ENCODE results near the gene MDH1. TPM values are rescaled to one million over a fixed set of nuclear protein-coding genes. Genes with fewer than 3 reads are reported as not detected.
"Not testable (repeated sequence)": the region's sequence is repeated elsewhere in the genome, so short reads cannot be mapped to it uniquely, and the experiment has no call there.

Gene MDH1
- polyA plus RNA-seq (ENCODE audit: insufficient read length) = 431 TPM
- long read RNA-seq, donor 1, transcript MDH1-201 (9 exons, 1,650 nt) = major isoform, 132 of 319 reads
- long read RNA-seq, donor 1, transcript MDH1-214 (2 exons, 552 nt) = minor isoform, 8 of 319 reads
- long read RNA-seq, donor 1, transcript MDH1-213 (4 exons, 893 nt) = minor isoform, 17 of 319 reads
- long read RNA-seq, donor 1, partial matches to known transcripts = 160 of 319 reads
- long read RNA-seq, donor 1, other reads (novel, unspliced or antisense) = 0 of 319 reads
- long read RNA-seq, donor 2, transcript MDH1-201 (9 exons, 1,650 nt) = major isoform, 134 of 238 reads
- long read RNA-seq, donor 2, transcript MDH1-214 (2 exons, 552 nt) = minor isoform, 6 of 238 reads
- long read RNA-seq, donor 2, transcript MDH1-213 (4 exons, 893 nt) = minor isoform, 10 of 238 reads
- long read RNA-seq, donor 2, partial matches to known transcripts = 87 of 238 reads
- long read RNA-seq, donor 2, other reads (novel, unspliced or antisense) = 0 of 238 reads
- long read RNA-seq, donor 3, transcript MDH1-213 (4 exons, 893 nt) = minor isoform, 7 of 220 reads
- long read RNA-seq, donor 3, transcript MDH1-201 (9 exons, 1,650 nt) = major isoform, 114 of 220 reads
- long read RNA-seq, donor 3, partial matches to known transcripts = 91 of 220 reads
- long read RNA-seq, donor 3, other reads (novel, unspliced or antisense) = 5 of 220 reads
- long read RNA-seq, donor 4, transcript MDH1-213 (4 exons, 893 nt) = major isoform, 6 of 52 reads
- long read RNA-seq, donor 4, partial matches to known transcripts = 38 of 52 reads
- long read RNA-seq, donor 4, other reads (novel, unspliced or antisense) = 0 of 52 reads
- long read RNA-seq, donor 5, transcript MDH1-201 (9 exons, 1,650 nt) = major isoform, 281 of 533 reads
- long read RNA-seq, donor 5, transcript MDH1-213 (4 exons, 893 nt) = minor isoform, 14 of 533 reads
- long read RNA-seq, donor 5, transcript MDH1-214 (2 exons, 552 nt) = minor isoform, 9 of 533 reads
- long read RNA-seq, donor 5, partial matches to known transcripts = 213 of 533 reads
- long read RNA-seq, donor 5, other reads (novel, unspliced or antisense) = 8 of 533 reads
- long read RNA-seq, donor 6, transcript MDH1-214 (2 exons, 552 nt) = minor isoform, 9 of 282 reads
- long read RNA-seq, donor 6, transcript MDH1-201 (9 exons, 1,650 nt) = major isoform, 97 of 282 reads
- long read RNA-seq, donor 6, transcript MDH1-213 (4 exons, 893 nt) = minor isoform, 11 of 282 reads
- long read RNA-seq, donor 6, partial matches to known transcripts = 156 of 282 reads
- long read RNA-seq, donor 6, other reads (novel, unspliced or antisense) = 5 of 282 reads
- long read RNA-seq, donor 7, transcript MDH1-213 (4 exons, 893 nt) = minor isoform, 14 of 364 reads
- long read RNA-seq, donor 7, transcript MDH1-214 (2 exons, 552 nt) = minor isoform, 10 of 364 reads
- long read RNA-seq, donor 7, transcript MDH1-201 (9 exons, 1,650 nt) = major isoform, 183 of 364 reads
- long read RNA-seq, donor 7, partial matches to known transcripts = 155 of 364 reads
- long read RNA-seq, donor 7, other reads (novel, unspliced or antisense) = 0 of 364 reads
- long read RNA-seq, donor 8, transcript MDH1-214 (2 exons, 552 nt) = minor isoform, 7 of 97 reads
- long read RNA-seq, donor 8, transcript MDH1-201 (9 exons, 1,650 nt) = major isoform, 47 of 97 reads
- long read RNA-seq, donor 8, partial matches to known transcripts = 38 of 97 reads
- long read RNA-seq, donor 8, other reads (novel, unspliced or antisense) = 0 of 97 reads

DNA sequence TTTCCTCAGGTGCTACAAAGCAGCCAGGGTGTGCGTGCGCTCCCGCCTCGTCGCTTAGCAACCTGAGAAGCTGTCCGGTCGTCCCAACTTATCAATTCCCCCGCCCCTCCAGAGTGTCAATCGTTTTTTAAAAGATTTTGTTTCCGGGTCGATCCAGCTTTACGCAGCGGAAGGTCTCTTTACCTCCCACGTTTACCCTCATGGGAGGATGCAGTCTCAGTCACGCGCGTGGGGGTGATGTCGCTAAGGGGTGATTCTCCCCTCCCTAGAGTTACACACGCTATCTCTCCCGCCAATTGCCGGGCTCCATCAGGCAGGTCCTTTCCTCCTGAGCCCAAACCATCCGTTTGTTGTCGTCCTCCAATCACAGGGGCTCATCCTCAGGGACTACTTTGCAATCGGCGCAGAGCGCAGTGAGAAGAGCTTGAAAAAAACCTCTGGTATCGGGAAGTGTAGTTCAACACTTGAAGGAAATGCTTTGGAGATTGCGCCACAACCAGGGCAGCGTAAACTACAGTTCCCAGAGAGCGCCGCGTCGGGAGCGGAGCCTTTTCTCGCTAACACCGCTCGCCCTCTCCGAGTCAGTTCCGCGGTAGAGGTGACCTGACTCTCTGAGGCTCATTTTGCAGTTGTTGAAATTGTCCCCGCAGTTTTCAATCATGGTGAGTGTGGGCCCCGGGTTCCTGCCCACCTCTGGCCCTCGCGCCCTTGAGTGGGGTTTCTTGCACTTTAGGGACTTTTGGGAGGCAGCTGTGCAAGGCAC is at the start of gene MDH1, which contains the start of gene WDPCP:
Gene MDH1, plus strand, starts transcription at position 579 of the 763 bp plus-strand sequence. Its CDS starts 81 bp downstream, at position 660.
Gene WDPCP, minus strand, starts transcription at position 93 of the 763 bp plus-strand sequence. CDS start 206 bp downstream, outside the sequence.
- peak; percentile 97 for DNase-seq

DNA sequence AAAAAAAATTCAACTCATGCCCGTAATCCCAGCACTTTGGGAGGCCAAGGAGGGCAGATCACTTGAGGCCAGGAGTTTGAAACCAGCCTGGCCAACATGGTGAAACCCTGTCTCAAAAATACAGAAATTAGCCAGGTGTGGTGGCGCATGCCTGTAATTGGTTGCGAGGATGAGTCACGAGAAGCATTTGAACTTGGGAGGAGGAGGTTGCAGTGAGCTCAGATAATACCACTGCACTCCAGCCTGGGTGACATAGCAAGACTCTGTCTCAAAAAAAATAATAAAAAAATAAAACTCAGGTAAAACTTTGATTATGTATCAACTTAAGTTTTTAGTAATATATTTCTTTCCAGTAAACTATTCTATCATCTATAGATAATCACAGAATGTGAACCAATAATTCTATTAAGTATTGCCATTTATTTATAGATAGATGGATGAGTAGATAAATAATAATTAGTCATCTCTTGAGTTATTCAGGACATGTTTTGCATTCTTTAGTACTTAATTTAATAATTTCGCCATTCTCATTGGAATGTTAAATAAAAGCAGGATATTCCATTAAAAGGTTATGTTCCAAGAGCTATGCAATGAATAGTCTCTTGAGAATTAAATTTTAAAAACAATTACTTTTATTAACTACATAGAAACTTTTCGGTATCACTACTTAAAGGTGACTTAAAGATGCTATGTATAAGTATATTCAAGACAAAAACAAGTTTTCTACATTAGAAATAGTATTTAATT is 49.2 kb upstream of the MDH1 start:
- no peak for DNase-seq

DNA sequence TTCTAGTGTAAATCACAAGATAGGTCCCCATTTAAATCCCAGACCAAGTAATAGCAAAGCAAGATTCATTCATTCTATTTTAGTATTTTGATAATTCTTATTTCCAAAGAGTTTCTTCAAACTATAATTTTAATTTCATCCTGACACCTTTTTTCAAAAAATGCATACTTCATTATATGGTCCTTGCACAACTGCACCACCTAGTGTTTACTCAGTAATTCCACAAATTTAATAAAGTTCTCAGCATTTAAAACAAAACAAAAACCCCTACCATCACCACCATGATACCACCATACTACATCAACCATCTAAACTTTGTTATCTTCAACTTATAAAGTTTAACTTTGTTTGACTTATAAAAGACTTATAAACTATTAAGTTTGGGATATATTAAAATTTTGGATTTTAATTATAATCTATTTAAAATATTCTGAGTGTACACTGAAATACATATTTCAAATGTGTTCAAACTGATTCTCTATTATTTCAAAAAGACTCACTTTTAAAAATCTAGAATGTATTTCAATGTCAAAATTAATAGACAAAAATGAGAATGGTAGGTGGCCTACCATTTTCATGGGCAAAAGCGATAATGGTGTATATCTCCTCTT is 44.6 kb upstream of the MDH1 start:
- DNase-seq = no peak

- DNase-seq = no peak
Measured at GRCh38 chr2:63545023-63545422, 43.7 kb upstream of the MDH1 start.

GRCh38 chr2:63553049-63553448 is 35.7 kb upstream of the MDH1 start:
- DNase-seq = no peak

GRCh38 chr2:63555299-63555698 is 33.5 kb upstream of the MDH1 start:
- DNase-seq = no peak

GRCh38 chr2:63555931-63556330 is 32.8 kb upstream of the MDH1 start:
- DNase-seq = no peak

DNA sequence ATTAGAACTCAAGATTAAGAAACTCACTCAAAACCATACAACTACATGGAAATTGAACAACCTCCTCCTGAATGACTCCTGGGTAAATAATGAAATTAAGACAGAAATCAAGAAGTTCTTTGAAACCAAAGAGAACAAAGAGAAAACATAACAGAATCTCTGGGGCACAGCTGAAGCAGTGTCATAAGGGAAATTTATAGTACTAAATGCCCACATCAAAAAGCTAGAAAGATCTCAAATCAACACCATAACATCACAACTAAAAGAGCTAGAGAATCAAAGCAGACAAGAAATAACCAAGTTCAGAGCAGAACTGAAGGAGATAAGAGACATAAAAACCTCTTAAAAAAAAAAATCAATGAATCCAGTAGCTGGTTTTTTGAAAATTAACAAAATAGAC is 30.9 kb upstream of the MDH1 start:
- not testable (repeated sequence) for DNase-seq

DNA sequence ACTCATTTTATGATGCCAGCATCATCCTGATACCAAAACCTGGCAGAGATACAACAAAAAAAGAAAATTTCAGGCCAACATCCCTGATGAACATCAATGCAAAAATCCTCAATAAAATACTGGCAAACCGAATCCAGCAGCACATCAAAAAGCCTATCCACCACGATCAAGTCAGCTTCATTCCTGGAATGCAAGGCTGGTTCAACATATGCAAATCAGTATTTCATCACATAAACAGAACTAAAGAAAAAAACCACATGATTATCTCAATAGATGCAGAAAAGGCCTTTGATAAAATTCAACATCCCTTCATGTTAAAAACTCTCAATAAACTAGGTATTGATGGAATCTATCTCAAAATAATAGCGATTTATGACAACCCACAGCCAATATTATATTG is 29.8 kb upstream of the MDH1 start:
- not testable (repeated sequence) for DNase-seq

DNA sequence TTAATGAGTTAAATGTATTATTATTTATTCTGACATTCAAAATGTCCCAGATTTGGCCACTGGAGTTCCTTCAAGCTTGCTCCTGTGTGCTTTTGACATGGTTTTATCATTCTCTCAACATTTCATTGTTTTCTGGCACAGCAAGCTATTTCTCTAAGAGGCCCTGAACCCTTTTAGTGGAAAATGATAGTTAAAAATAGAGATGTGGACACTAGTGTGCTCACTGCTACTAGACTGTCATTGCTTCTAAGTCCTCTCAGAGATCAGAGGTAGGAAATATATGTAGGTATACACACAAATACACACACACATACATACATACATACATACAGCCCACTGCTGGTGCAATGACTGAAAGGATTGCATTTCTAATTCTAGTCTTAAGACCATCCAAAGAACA is 26.0 kb upstream of the MDH1 start:
- no peak for DNase-seq

DNA sequence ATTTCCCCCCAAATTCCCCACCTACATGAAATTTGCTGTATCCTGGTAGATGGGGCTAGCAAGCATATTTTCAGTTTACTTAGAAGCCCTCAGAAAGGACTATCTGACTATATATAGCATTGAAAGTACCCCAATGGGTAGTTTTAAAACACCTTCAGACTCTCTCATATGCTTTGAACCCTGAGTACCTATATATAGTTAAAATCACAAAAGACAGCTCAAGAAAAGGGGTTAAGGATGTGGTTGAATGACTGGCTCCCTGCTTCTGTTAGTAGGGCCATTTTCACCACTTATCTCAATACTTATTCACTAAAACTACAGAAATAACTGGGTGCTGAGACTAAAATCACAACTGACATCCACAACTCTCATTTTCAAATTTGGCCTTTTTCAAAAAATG is 19.0 kb upstream of the MDH1 start:
- no peak for DNase-seq

GRCh38 chr2:63571291-63571690 is 17.5 kb upstream of the MDH1 start:
- no peak for DNase-seq

DNA sequence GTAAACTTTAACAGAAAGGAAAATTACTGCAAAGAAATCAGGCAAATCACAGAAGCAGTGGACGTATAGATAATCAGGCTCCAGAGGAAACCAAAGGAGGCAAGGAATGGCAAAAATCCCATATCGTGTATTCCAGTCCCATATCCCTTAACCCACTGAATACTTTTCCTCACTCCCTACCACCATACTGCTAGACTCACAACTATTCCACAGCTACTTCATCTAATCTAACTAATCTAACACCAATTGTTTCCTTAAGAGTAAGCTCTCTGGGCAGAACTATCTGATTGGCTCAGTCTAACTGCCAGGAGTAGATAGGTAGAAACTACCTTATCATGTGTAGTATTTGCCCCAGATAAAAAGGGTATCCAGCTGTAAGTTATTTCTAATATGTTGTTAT is 16.8 kb upstream of the MDH1 start:
- no peak for DNase-seq

DNA sequence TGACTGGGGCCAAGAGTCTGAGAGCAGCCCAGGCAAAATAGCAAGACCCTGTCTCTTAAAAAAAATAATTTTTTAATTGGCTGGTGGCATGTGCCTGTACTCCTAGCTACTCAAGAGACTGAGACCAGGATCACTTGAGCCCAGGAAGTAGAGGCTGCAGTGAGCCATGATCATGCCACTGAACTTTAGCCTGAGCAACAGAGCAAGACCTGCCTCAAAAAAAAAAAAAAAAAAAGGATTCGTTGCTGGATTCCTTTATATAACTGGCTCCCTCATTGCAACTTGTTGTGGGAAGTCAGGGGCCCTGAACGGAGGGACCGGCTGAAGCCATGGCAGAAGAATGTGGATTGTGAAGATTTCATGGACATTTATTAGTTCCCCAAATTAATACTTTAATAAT is 15.7 kb upstream of the MDH1 start:
- not testable (repeated sequence) for DNase-seq

DNA sequence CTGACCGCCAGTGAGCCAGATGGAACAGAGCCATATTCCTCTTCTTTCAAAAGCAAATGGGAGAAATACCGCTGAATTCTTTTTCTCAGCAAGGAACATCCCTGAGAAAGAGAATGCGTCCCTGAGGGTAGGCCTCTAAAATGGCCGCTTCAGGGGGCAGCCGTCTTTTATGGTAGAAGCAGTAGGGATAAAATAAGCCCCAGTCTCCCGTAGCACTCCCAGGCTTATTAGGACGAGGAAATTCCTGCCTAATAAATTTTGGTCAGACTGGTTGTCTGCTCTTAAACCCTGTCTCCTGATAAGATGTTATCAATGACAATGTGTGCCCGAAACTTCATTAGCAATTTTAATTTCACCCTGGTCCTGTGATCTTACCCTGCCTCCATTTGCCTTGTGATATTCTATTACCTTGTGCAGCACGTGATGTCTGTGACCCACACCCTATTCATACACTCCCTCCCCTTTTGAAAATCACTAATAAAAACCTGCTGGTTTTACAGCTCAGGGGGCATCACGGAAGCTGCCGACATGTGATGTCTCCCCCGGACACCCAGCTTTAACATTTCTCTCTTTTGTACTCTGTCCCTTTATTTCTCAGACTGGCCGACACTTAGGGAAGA is 14.9 kb upstream of the MDH1 start:
- DNase-seq = not testable (repeated sequence)

GRCh38 chr2:63576546-63576945 is 12.2 kb upstream of the MDH1 start:
- no peak for DNase-seq

GRCh38 chr2:63578767-63579166 is 10.0 kb upstream of the MDH1 start:
- DNase-seq = no peak

DNA sequence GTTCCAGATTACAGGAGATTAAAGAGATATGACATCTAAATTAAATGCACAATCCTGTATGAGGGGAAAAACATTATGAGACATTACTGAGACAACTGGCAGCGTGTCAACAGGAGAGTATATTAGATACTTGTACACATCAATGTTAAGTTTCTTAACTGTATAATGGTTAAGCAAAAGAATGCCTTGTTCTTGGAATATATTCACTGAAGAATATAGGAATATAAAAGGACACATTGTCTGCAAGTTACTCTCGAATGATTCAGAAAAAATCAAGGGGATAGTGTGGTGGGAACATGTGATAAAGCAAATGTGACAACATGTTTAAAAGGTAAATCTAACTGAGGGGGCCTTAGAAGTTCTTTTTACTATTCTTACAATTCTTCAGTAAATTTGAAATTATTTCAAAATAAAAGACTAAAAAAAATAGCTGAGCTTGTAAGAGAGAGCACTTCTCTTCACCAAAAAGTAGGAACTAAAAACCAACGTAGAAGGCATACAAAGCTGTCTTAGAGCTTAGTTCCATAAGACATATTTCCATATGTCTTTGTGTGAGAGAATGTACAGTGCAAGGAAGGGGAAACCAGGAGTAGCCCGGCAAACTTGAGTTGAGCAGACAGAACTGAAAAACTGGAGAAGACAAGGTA is 8.0 kb upstream of the MDH1 start:
- no peak for DNase-seq
